HG03469 (cell line): ENCODE measurements around the gene SIPA1L3.

ENCODE experiments used
- ATAC-seq: cut with Tn5 transposase; IDR thresholded peaks from one replicate; pipeline ENCODE4 v1.9.1; 2021; ENCODE audit warnings: mild to moderate bottlenecking, moderate library complexity, moderate number of reproducible peaks; ENCODE audit not compliant: unreplicated experiment

Gene SIPA1L3

GRCh38 chr19:37994823-37995130 is 87.8 kb downstream of the SIPA1L3 start:
- ATAC-seq, result no peak

GRCh38 chr19:37995346-37995745 is 88.3 kb downstream of the SIPA1L3 start:
- no peak for ATAC-seq

- no peak for ATAC-seq
Measured at GRCh38 chr19:37997911-37998344, 90.9 kb downstream of the SIPA1L3 start.

GRCh38 chr19:37998801-37999308 is 91.8 kb downstream of the SIPA1L3 start:
- no peak for ATAC-seq

GRCh38 chr19:37999309-38000213 is 92.6 kb downstream of the SIPA1L3 start:
- no peak for ATAC-seq

GRCh38 chr19:38001158-38001781 is 94.3 kb downstream of the SIPA1L3 start:
- no peak for ATAC-seq

GRCh38 chr19:38003438-38004185 is 96.6 kb downstream of the SIPA1L3 start:
- ATAC-seq, result no peak

- no peak for ATAC-seq
Measured at GRCh38 chr19:38004186-38004520, 97.1 kb downstream of the SIPA1L3 start.

- peak; percentile 60 for ATAC-seq
Measured at GRCh38 chr19:38004521-38005223, 97.7 kb downstream of the SIPA1L3 start.

- ATAC-seq, result no peak
Measured at GRCh38 chr19:38005224-38005614, 98.2 kb downstream of the SIPA1L3 start.

- ATAC-seq, result no peak
Measured at GRCh38 chr19:38006361-38007045, 99.5 kb downstream of the SIPA1L3 start.

- ATAC-seq, result no peak
Measured at GRCh38 chr19:38009650-38010242, 102.7 kb downstream of the SIPA1L3 start.

GRCh38 chr19:38011426-38011825 is 104.4 kb downstream of the SIPA1L3 start:
- no peak for ATAC-seq

- ATAC-seq, result no peak
Measured at GRCh38 chr19:38012290-38012689, 105.3 kb downstream of the SIPA1L3 start.

- no peak for ATAC-seq
Measured at GRCh38 chr19:38012944-38013343, 105.9 kb downstream of the SIPA1L3 start.

GRCh38 chr19:38013913-38014580 is 107.0 kb downstream of the SIPA1L3 start:
- no peak for ATAC-seq

GRCh38 chr19:38015216-38015615 is 108.2 kb downstream of the SIPA1L3 start:
- no peak for ATAC-seq

- no peak for ATAC-seq
Measured at GRCh38 chr19:38015761-38016160, 108.8 kb downstream of the SIPA1L3 start.

- ATAC-seq, result no peak
Measured at GRCh38 chr19:38017401-38018151, 110.6 kb downstream of the SIPA1L3 start.
